Keratinocyte (primary cell): Measurements from ENCODE around the gene PIGL. TPM values are rescaled to one million over a fixed set of nuclear protein-coding genes. Genes with fewer than 3 reads are reported as not detected.

ENCODE experiments used
- DNase-seq: peaks from one replicate; pipeline ENCODE4 v3.0.0-alpha.2; 2011; ENCODE audit warnings: low read depth, missing footprints, low spot score
- FAIRE-seq: peaks from 2 replicates; lab custom pipeline; 2011; peaks lifted over from hg19 to GRCh38; lab: Jason Lieb, UNC
- H2AFZ ChIP-seq: 2 replicates; pipeline ENCODE4 v1.6.0; 2012; ENCODE audit warnings: low read length, control low read depth, inconsistent platforms; ENCODE audit not compliant: control insufficient read depth
- H3K27ac ChIP-seq: 2 replicates; pipeline ENCODE4 v1.5.1; 2011; ENCODE audit warnings: low read length; ENCODE audit not compliant: control insufficient read depth, insufficient read depth
- H3K27me3 ChIP-seq: 3 replicates; pipeline ENCODE4 v1.6.0; 2011; ENCODE audit warnings: low read length; ENCODE audit not compliant: control insufficient read depth, insufficient read depth; ENCODE audit errors: extremely low read depth
- H3K36me3 ChIP-seq, 2 experiments: 2 replicates in 1 of 2; 3 replicates in 1 of 2; pipeline ENCODE4 v1.5.1; 2011; ENCODE audit warnings: low read length in 2 of 2, mild to moderate bottlenecking in 1 of 2; ENCODE audit not compliant: control insufficient read depth in 2 of 2, insufficient read depth in 2 of 2; ENCODE audit errors: extremely low read depth in 1 of 2
- H3K4me1 ChIP-seq: 3 replicates; pipeline ENCODE4 v1.5.1; 2011; ENCODE audit warnings: low read length; ENCODE audit not compliant: control insufficient read depth, insufficient read depth; ENCODE audit errors: extremely low read depth
- H3K4me2 ChIP-seq: 3 replicates; pipeline ENCODE4 v1.6.0; 2011; ENCODE audit warnings: low read depth, low read length; ENCODE audit not compliant: control insufficient read depth, insufficient read depth; ENCODE audit errors: extremely low read depth
- H3K4me3 ChIP-seq, 3 experiments: fragments of 200-600 bp in 1 of 3; sonication (generic) in 1 of 3; 2 replicates in 2 of 3; 3 replicates in 1 of 3; pipeline ENCODE4 v1.5.1; 2011 to 2016; ENCODE audit warnings: low read length in 3 of 3, mild to moderate bottlenecking in 3 of 3, control low read depth in 2 of 3, inconsistent platforms in 1 of 3, low read depth in 1 of 3, mixed read lengths in 1 of 3, mixed run types in 1 of 3, moderate library complexity in 1 of 3; ENCODE audit not compliant: control insufficient read depth in 2 of 3, insufficient read depth in 2 of 3; ENCODE audit errors: extremely low read depth in 1 of 3
- H3K79me2 ChIP-seq: 2 replicates; pipeline ENCODE4 v1.6.0; 2012; ENCODE audit warnings: low read length; ENCODE audit not compliant: control insufficient read depth, insufficient read depth
- H3K9ac ChIP-seq: 3 replicates; pipeline ENCODE4 v1.6.0; 2011; ENCODE audit warnings: low read length; ENCODE audit not compliant: control insufficient read depth, insufficient read depth; ENCODE audit errors: extremely low read depth
- H3K9me1 ChIP-seq: 3 replicates; pipeline ENCODE4 v1.6.0; 2011; ENCODE audit warnings: low read length; ENCODE audit not compliant: control insufficient read depth, insufficient read depth; ENCODE audit errors: extremely low read depth
- H3K9me3 ChIP-seq: 2 replicates; pipeline ENCODE4 v1.5.1; 2012; ENCODE audit warnings: low read depth, low read length; ENCODE audit not compliant: control insufficient read depth
- H4K20me1 ChIP-seq: 3 replicates; pipeline ENCODE4 v1.6.0; 2011; ENCODE audit warnings: low read length; ENCODE audit not compliant: control insufficient read depth, insufficient read depth; ENCODE audit errors: extremely low read depth
- CTCF ChIP-seq, 3 experiments: IDR thresholded peaks in 1 of 3; conservative IDR thresholded peaks in 1 of 3; optimal IDR thresholded peaks in 1 of 3; 2 replicates in 2 of 3; 3 replicates in 1 of 3; pipeline versions ENCODE3 to v1.5.1; 2011; ENCODE audit warnings: low read length in 3 of 3, mild to moderate bottlenecking in 3 of 3, moderate library complexity in 2 of 3, control low read depth in 1 of 3, inconsistent platforms in 1 of 3; ENCODE audit not compliant: insufficient read depth in 2 of 3; ENCODE audit errors: extremely low read depth in 1 of 3
- EZH2 ChIP-seq: IDR thresholded peaks from one replicate; pipeline ENCODE4 v1.6.1; 2012; ENCODE audit warnings: inconsistent platforms, mild to moderate bottlenecking, low read length, moderate library complexity
- dilution Hi-C: fragments of 300-500 bp; cut with MboI; formaldehyde crosslinking; loops from one replicate; pipeline ENCODE4 v1.7.0; 2020; ENCODE audit warnings: low sequenced_read_pairs; ENCODE audit not compliant: extremely low pct_ligation_motif_present
- polyA plus RNA-seq, 5 experiments: library from polyadenylated mRNA; depleted of rRNA in 3 of 5; stranded (reverse) in 3 of 5; stranded (forward) in 1 of 5; unstranded in 1 of 5; fragments of >200 nt; gene quantifications; 1 replicate in 1 of 5; 2 replicates in 3 of 5; 3 replicates in 1 of 5; pipeline versions ENCODE4 v1.2.1 to v1.2.3, GENCODE V29; 2011 to 2012; ENCODE audit warnings: missing spikeins in 2 of 5, low read depth in 1 of 5, low replicate concordance in 1 of 5

Gene PIGL
- polyA plus RNA-seq, 1 donor (not counting 4 experiments of a cell fraction or from before 2014, with no cell fraction given) = 21.5 TPM

- H3K9me1 ChIP-seq = no peaks in the 10 kb centered on the region
- TF ChIP-seq CTCF (optimal IDR thresholded peaks at IDR 0.05 in 1 of 3, IDR thresholded peaks at IDR 0.05 in 1 of 3, conservative IDR thresholded peaks at IDR 0.05 in 1 of 3; ENCODE audit: extremely low read depth in 1 of 3, insufficient read depth in 2 of 3, low read length in 3 of 3) (peak in 1 of 3 experiments; percentile 45), EZH2 (no peak)
- no peaks in the 10 kb centered on the region for H3K79me2 ChIP-seq
- FAIRE-seq (no peak), DNase-seq (no peak)
- H2AFZ ChIP-seq = no peak overlapping the region
- no peak overlapping the region for H3K9ac ChIP-seq
- H4K20me1 ChIP-seq = no peaks in the 10 kb centered on the region
- dilution Hi-C loops = no loop called here
- peak overlapping the region; percentile 42 for H3K4me2 ChIP-seq
- peaks cover 32% of the 10 kb centered on the region for H3K4me1 ChIP-seq
- H3K36me3 ChIP-seq = peaks cover 0 to 2% of the 10 kb centered on the region in 2 experiments
- no peak overlapping the region for H3K4me3 ChIP-seq
- H3K27ac ChIP-seq = no peak overlapping the region
- H3K27me3 ChIP-seq = no peaks in the 10 kb centered on the region
- no peaks in the 10 kb centered on the region for H3K9me3 ChIP-seq
Observed at GRCh38 chr17:16285646-16286008, 68.6 kb downstream of the PIGL start.

GRCh38 chr17:16286009-16286946 lies 69.3 kb downstream of the PIGL start:
- H3K4me2 ChIP-seq = peak overlapping the region; percentile 42
- H3K4me1 ChIP-seq = peaks cover 32% of the 10 kb centered on the region
- no peaks in the 10 kb centered on the region for H3K9me1 ChIP-seq
- H4K20me1 ChIP-seq = no peaks in the 10 kb centered on the region
- H3K4me3 ChIP-seq = no peak overlapping the region
- no peak overlapping the region for H3K9ac ChIP-seq
- H3K9me3 ChIP-seq = no peaks in the 10 kb centered on the region
- H3K27me3 ChIP-seq = no peaks in the 10 kb centered on the region
- no peaks in the 10 kb centered on the region for H3K79me2 ChIP-seq
- H3K36me3 ChIP-seq = peaks cover 0 to 2% of the 10 kb centered on the region in 2 experiments
- TF ChIP-seq CTCF (optimal IDR thresholded peaks at IDR 0.05 in 1 of 3, IDR thresholded peaks at IDR 0.05 in 1 of 3, conservative IDR thresholded peaks at IDR 0.05 in 1 of 3; ENCODE audit: extremely low read depth in 1 of 3, insufficient read depth in 2 of 3, low read length in 3 of 3) = no peak
- TF ChIP-seq EZH2 = no peak
- dilution Hi-C loops = no loop called here
- H3K27ac ChIP-seq = peak overlapping the region; percentile 35
- H2AFZ ChIP-seq = no peak overlapping the region
- FAIRE-seq (no peak), DNase-seq (no peak)
